OCI-LY3 (cell line): Measurements from ENCODE around the gene ZPR1.

Source experiments
- CTCF ChIP-seq: fragments of 200-600, 300-600 bp; sonication (generic); IDR thresholded peaks from 2 replicates; pipeline ENCODE4 v1.5.1; 2014; ENCODE audit warnings: antibody characterized with exemption, low read length, low read depth
- EZH2phosphoT487 ChIP-seq: fragments of 200-600 bp; shearing (Covaris generic); IDR thresholded peaks from 2 replicates; pipeline ENCODE4 v1.6.1; 2018; ENCODE audit warnings: antibody characterized with exemption, mixed run types, low read depth

GRCh38 chr11:116792869-116793771 is 5.3 kb upstream of the ZPR1 start:
- TF ChIP-seq CTCF (no peak), EZH2phosphoT487 (no peak)
